NT2/D1 (cell line): Measurements from ENCODE around the gene MRPS16.

Source experiments
- SUZ12 ChIP-seq: IDR thresholded peaks from 2 replicates; pipeline ENCODE4 v1.6.1; 2011; ENCODE audit not compliant: insufficient read length, insufficient read depth; ENCODE audit errors: extremely low read depth
- YY1 ChIP-seq: IDR thresholded peaks from 2 replicates; pipeline ENCODE4 v1.6.1; 2011; ENCODE audit not compliant: insufficient read length, insufficient read depth
- ZNF274 ChIP-seq: IDR thresholded peaks from 2 replicates; pipeline ENCODE4 v1.6.1; 2011; ENCODE audit warnings: mild to moderate bottlenecking, low read depth, low read length

GRCh38 chr10:73225518-73225917 lies 26.9 kb downstream of the MRPS16 start:
- TF ChIP-seq YY1 (no peak), ZNF274 (no peak), SUZ12 (no peak)
